NT2/D1 (cell line): ENCODE results near the gene ST6GALNAC2.
"Not testable (repeated sequence)": the region's sequence is repeated elsewhere in the genome, so short reads cannot be mapped to it uniquely, and the experiment has no call there.

Experiments
- DNase-seq: peaks from one replicate; pipeline ENCODE4 v3.0.0-alpha.2; 2011; ENCODE audit warnings: low read depth, low spot score
- H3K27me3 ChIP-seq: 2 replicates; pipeline ENCODE4 v1.6.0; 2011; ENCODE audit warnings: mild to moderate bottlenecking; ENCODE audit not compliant: insufficient read length, insufficient read depth
- H3K36me3 ChIP-seq: 2 replicates; pipeline ENCODE4 v1.6.1; 2011; ENCODE audit warnings: mild to moderate bottlenecking, low read length, mixed read lengths; ENCODE audit not compliant: insufficient read depth, insufficient read length
- H3K4me1 ChIP-seq: 2 replicates; pipeline ENCODE4 v1.5.1; 2011; ENCODE audit not compliant: insufficient read depth, insufficient read length
- H3K4me3 ChIP-seq: 2 replicates; pipeline ENCODE4 v1.5.1; 2011; ENCODE audit warnings: low read depth; ENCODE audit not compliant: insufficient read length
- H3K9ac ChIP-seq: 2 replicates; pipeline ENCODE4 v1.6.0; 2011; ENCODE audit warnings: low read depth; ENCODE audit not compliant: insufficient read length
- H3K9me3 ChIP-seq: 2 replicates; pipeline ENCODE4 v1.5.1; 2011; ENCODE audit warnings: mild to moderate bottlenecking, low read length; ENCODE audit not compliant: insufficient read depth
- SUZ12 ChIP-seq: IDR thresholded peaks from 2 replicates; pipeline ENCODE4 v1.6.1; 2011; ENCODE audit not compliant: insufficient read length, insufficient read depth; ENCODE audit errors: extremely low read depth
- YY1 ChIP-seq: IDR thresholded peaks from 2 replicates; pipeline ENCODE4 v1.6.1; 2011; ENCODE audit not compliant: insufficient read length, insufficient read depth
- ZNF274 ChIP-seq: IDR thresholded peaks from 2 replicates; pipeline ENCODE4 v1.6.1; 2011; ENCODE audit warnings: mild to moderate bottlenecking, low read depth, low read length

Gene ST6GALNAC2

GRCh38 chr17:76530811-76531485 lies 54.7 kb downstream of the ST6GALNAC2 start:
- H3K27me3 ChIP-seq, result no peaks in the 10 kb centered on the region
- no peak for TF ChIP-seq SUZ12
- no peak for TF ChIP-seq ZNF274
- TF ChIP-seq YY1, result no peak
- H3K36me3 ChIP-seq, result no peaks in the 10 kb centered on the region
- no peak overlapping the region for H3K4me3 ChIP-seq
- no peak for DNase-seq
- H3K4me1 ChIP-seq, result peaks cover 43% of the 10 kb centered on the region
- no peak overlapping the region for H3K9ac ChIP-seq
- no peaks in the 10 kb centered on the region for H3K9me3 ChIP-seq

GRCh38 chr17:76530095-76530723 lies 55.5 kb downstream of the ST6GALNAC2 start:
- TF ChIP-seq SUZ12 (no peak), YY1 (no peak), ZNF274 (no peak)
- DNase-seq, result no peak
- Histone ChIP-seq H3K9me3 (no peaks in the 10 kb centered on the region), H3K4me1 (peaks cover 39% of the 10 kb centered on the region), H3K36me3 (no peaks in the 10 kb centered on the region), H3K4me3 (no peak overlapping the region), H3K9ac (no peak overlapping the region), H3K27me3 (no peaks in the 10 kb centered on the region)

GRCh38 chr17:76529224-76530094 lies 56.2 kb downstream of the ST6GALNAC2 start:
- Histone ChIP-seq H3K9ac (peak overlapping the region; percentile 12), H3K4me1 (peaks cover 36% of the 10 kb centered on the region), H3K9me3 (no peaks in the 10 kb centered on the region), H3K36me3 (no peaks in the 10 kb centered on the region), H3K4me3 (no peak overlapping the region), H3K27me3 (no peaks in the 10 kb centered on the region)
- TF ChIP-seq YY1 (no peak), ZNF274 (no peak), SUZ12 (no peak)
- no peak for DNase-seq

- peaks cover 36% of the 10 kb centered on the region for H3K4me1 ChIP-seq
- no peaks in the 10 kb centered on the region for H3K9me3 ChIP-seq
- H3K36me3 ChIP-seq, result no peaks in the 10 kb centered on the region
- peaks cover under 1% of the 10 kb centered on the region for H3K27me3 ChIP-seq
- TF ChIP-seq ZNF274 (no peak), YY1 (no peak), SUZ12 (no peak)
- DNase-seq, result no peak
- H3K9ac ChIP-seq, result peak overlapping the region; percentile 12
- no peak overlapping the region for H3K4me3 ChIP-seq
Observed at GRCh38 chr17:76528528-76529223, 57.0 kb downstream of the ST6GALNAC2 start.

- H3K4me3 ChIP-seq, result no peak overlapping the region
- no peaks in the 10 kb centered on the region for H3K36me3 ChIP-seq
- no peak for TF ChIP-seq SUZ12
- no peak for TF ChIP-seq ZNF274
- TF ChIP-seq YY1, result no peak
- peaks cover 37% of the 10 kb centered on the region for H3K4me1 ChIP-seq
- no peak for DNase-seq
- peaks cover 6% of the 10 kb centered on the region for H3K27me3 ChIP-seq
- no peaks in the 10 kb centered on the region for H3K9me3 ChIP-seq
- H3K9ac ChIP-seq, result peak overlapping the region; percentile 12
Observed at GRCh38 chr17:76528156-76528527, 57.5 kb downstream of the ST6GALNAC2 start.

GRCh38 chr17:76527430-76528111 lies 58.1 kb downstream of the ST6GALNAC2 start:
- Histone ChIP-seq H3K9ac (peak overlapping the region; percentile 50), H3K4me3 (no peak overlapping the region), H3K27me3 (peaks cover 7% of the 10 kb centered on the region), H3K9me3 (no peaks in the 10 kb centered on the region), H3K4me1 (peaks cover 39% of the 10 kb centered on the region), H3K36me3 (no peaks in the 10 kb centered on the region)
- peak; percentile 35 for DNase-seq
- no peak for TF ChIP-seq SUZ12

- peak overlapping the region; percentile 50 for H3K9ac ChIP-seq
- not testable (repeated sequence) for H3K4me3 ChIP-seq, H3K27me3 ChIP-seq, DNase-seq, H3K9me3 ChIP-seq, H3K36me3 ChIP-seq
- H3K4me1 ChIP-seq, result peaks cover 37% of the 10 kb centered on the region
Observed at GRCh38 chr17:76527016-76527415, 58.6 kb downstream of the ST6GALNAC2 start.

- H3K9me3 ChIP-seq, H3K36me3 ChIP-seq, DNase-seq, H3K4me3 ChIP-seq, H3K9ac ChIP-seq, H3K27me3 ChIP-seq: not testable (repeated sequence)
- peaks cover 32% of the 10 kb centered on the region for H3K4me1 ChIP-seq
Observed at GRCh38 chr17:76525513-76525833, 60.2 kb downstream of the ST6GALNAC2 start.
